RWPE2 (cell line): ENCODE results near the gene CTXN1.
A peak's percentile ranks its signal among the peaks of the same experiment; 100 is the strongest.

Experiments
- ATAC-seq: fragments of 200-7000 bp; cut with Tn5 transposase; 3 replicates; pipeline ENCODE4 v1.9.1; 2021; ENCODE audit warnings: low read depth
- DNase-seq: peaks from one replicate; pipeline ENCODE4 v3.0.0-alpha.2; 2020; ENCODE audit warnings: low spot score
- H3K27ac ChIP-seq: fragments of 450-650 bp; 2 replicates; pipeline ENCODE4 v1.5.1; 2017; ENCODE audit warnings: mild to moderate bottlenecking; ENCODE audit not compliant: poor library complexity, severe bottlenecking
- H3K27me3 ChIP-seq: fragments of 250-450 bp; sonication (Bioruptor Pico); 2 replicates; pipeline ENCODE4 v1.5.1; 2021; ENCODE audit warnings: mild to moderate bottlenecking, moderate library complexity; ENCODE audit not compliant: insufficient read depth, poor library complexity, severe bottlenecking
- H3K36me3 ChIP-seq: fragments of 250-450 bp; sonication (Bioruptor Pico); 2 replicates; pipeline ENCODE4 v1.5.1; 2020; ENCODE audit warnings: low read depth, mild to moderate bottlenecking, moderate library complexity
- H3K4me1 ChIP-seq: fragments of 250-450 bp; sonication (Bioruptor Pico); 2 replicates; pipeline ENCODE4 v1.5.1; 2021; ENCODE audit warnings: mild to moderate bottlenecking, moderate library complexity; ENCODE audit not compliant: insufficient read depth, poor library complexity, severe bottlenecking
- H3K4me3 ChIP-seq: fragments of 250-450 bp; sonication (Bioruptor Pico); 2 replicates; pipeline ENCODE4 v1.5.1; 2021; ENCODE audit warnings: mild to moderate bottlenecking, moderate library complexity; ENCODE audit not compliant: severe bottlenecking
- H3K9me3 ChIP-seq: fragments of 250-450 bp; sonication (Bioruptor Pico); 2 replicates; pipeline ENCODE4 v1.5.1; 2021; ENCODE audit warnings: mild to moderate bottlenecking, moderate library complexity; ENCODE audit not compliant: severe bottlenecking
- TF ChIP-seq, protein P1 (sequence below): fragments of 450-650 bp; IDR thresholded peaks from one replicate; pipeline ENCODE4 v1.5.1; 2017; ENCODE audit warnings: mild to moderate bottlenecking, moderate library complexity; ENCODE audit not compliant: poor library complexity, severe bottlenecking

The CTXN1 gene

DNA sequence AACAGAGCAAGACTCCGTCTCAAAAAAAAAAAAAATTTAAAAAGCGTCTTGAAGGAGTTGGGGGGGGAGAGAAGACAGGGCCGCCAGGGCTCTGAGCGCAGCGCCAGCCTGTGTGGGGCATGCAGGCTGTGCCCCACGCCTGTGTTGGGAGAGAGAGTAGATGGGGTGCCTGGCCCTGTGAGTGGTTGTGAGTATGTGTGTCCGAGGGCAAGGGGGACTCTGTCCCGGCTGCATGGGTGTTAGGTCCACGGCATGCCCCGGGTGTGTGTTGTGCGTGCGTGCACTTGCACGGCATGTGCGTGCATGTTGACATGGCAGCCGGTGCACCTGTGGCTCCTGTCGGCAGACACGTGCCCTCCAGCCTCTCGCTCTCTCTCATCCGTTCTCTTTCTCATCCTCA lies 18.8 kb downstream of the CTXN1 start:
- TF ChIP-seq, protein P1, sequence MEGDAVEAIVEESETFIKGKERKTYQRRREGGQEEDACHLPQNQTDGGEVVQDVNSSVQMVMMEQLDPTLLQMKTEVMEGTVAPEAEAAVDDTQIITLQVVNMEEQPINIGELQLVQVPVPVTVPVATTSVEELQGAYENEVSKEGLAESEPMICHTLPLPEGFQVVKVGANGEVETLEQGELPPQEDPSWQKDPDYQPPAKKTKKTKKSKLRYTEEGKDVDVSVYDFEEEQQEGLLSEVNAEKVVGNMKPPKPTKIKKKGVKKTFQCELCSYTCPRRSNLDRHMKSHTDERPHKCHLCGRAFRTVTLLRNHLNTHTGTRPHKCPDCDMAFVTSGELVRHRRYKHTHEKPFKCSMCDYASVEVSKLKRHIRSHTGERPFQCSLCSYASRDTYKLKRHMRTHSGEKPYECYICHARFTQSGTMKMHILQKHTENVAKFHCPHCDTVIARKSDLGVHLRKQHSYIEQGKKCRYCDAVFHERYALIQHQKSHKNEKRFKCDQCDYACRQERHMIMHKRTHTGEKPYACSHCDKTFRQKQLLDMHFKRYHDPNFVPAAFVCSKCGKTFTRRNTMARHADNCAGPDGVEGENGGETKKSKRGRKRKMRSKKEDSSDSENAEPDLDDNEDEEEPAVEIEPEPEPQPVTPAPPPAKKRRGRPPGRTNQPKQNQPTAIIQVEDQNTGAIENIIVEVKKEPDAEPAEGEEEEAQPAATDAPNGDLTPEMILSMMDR = no peak
- peak; percentile 61 for DNase-seq

DNA sequence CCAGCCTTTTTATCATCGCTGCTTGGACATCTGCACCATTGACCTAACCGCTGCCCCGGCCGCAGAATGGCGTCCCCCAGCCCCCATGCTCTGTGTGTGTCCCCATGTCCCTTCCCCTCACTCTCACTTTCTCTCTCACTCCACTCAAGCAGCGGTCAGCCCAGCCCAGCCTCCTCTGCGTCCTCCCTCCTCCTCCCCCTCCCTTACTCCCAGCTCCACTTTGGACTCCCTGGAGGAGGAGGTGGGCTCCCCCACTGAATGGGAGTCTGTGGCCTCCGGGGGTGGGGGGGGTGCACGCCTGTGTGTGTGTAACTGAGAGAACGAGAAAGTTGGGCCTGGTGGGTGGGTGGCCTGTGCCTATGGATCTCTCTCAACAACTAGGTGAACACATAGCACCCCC lies 20.1 kb downstream of the CTXN1 start:
- Histone ChIP-seq H3K27me3 (no peaks in the 10 kb centered on the region), H3K4me3 (no peak overlapping the region), H3K27ac (no peak overlapping the region), H3K4me1 (peaks cover 13% of the 10 kb centered on the region), H3K36me3 (peaks cover 22% of the 10 kb centered on the region), H3K9me3 (no peaks in the 10 kb centered on the region)
- TF ChIP-seq, protein P1 = no peak
- ATAC-seq (no peak), DNase-seq (no peak)

More for the DNA sequence above, 18.8 kb downstream of the CTXN1 start:
- H3K4me3 ChIP-seq = no peak overlapping the region
- H3K4me1 ChIP-seq = peaks cover 8% of the 10 kb centered on the region
- no peaks in the 10 kb centered on the region for H3K9me3 ChIP-seq
- ATAC-seq = no peak
- no peaks in the 10 kb centered on the region for H3K27me3 ChIP-seq
- H3K27ac ChIP-seq = no peak overlapping the region
- peaks cover 32% of the 10 kb centered on the region for H3K36me3 ChIP-seq

DNA sequence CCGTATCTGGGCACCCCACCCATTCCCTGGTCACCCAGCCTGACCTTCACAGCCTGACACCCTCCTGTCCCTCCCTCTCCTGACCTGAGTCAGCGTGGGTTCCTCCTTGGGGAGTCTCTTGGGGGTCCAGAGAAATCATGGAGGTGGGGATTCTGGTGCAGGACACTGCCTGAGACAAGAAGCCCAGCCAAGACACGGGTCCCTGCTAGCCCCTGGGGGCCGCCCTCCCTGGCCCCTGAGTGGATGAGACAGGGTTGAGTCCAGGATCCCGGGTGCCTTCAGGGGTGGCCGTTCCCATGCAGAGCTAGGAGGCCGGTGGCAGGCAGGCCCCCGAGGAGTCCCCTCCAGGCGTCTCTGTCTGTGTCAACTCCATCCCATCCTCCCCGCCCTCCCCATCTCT lies 20.7 kb downstream of the CTXN1 start:
- ATAC-seq = no peak
- Histone ChIP-seq H3K27me3 (no peaks in the 10 kb centered on the region), H3K4me1 (peaks cover 13% of the 10 kb centered on the region), H3K36me3 (peaks cover 17% of the 10 kb centered on the region), H3K27ac (peak overlapping the region; percentile 67), H3K4me3 (no peak overlapping the region), H3K9me3 (no peaks in the 10 kb centered on the region)
- peak; percentile 50 for DNase-seq
- TF ChIP-seq, protein P1 = no peak

DNA sequence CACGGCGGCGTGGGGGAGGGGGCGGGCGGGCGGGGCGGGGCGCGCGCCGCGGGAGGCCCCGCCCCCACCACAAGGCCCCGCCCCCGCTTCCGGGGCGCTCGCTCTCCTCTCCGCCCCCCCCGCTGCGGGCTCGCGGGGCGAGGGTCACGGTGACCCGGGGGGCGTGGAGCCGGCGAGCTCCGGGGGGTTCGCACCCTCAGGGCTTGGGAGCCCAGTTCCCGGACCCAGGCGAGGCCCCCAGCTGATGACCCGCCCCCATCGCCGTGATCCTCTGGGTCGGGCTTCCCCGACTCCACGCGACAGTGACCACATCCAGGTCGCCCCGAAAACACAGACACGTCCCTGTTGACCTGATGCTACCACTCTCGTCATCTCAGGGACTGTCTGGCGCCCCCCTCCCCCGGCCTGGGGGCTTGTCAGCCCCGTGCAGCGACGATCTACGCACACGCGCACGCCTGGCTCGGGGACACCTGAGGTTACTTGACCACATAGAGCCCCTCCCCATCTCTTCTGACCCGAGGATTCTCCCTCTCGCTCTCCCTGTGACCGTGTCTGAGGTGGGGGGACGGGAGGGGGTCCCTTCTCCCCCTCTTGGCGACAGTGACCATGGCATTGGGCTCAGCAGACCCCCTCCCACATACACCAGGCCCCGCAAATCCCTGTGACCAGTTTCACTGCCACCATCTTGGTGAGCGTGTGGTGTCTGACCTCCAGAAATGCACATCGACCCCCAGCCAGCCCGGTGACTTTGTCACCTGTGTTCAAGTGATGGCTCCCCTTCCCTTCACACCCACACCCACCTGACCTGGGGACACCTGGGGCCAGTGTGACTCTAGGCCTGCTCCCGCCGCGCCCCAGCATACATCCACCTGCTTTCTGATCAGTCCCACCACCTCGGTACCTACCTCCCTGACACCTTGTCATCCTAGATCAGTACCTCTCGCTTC lies 21.6 kb downstream of the CTXN1 start:
- H3K36me3 ChIP-seq = peaks cover 18% of the 10 kb centered on the region
- no peaks in the 10 kb centered on the region for H3K27me3 ChIP-seq
- no peaks in the 10 kb centered on the region for H3K9me3 ChIP-seq
- DNase-seq = peak; percentile 41
- ATAC-seq = no peak
- TF ChIP-seq, protein P1 = no peak
- H3K4me1 ChIP-seq = peaks cover 13% of the 10 kb centered on the region
- peak overlapping the region; percentile 67 for H3K27ac ChIP-seq
- H3K4me3 ChIP-seq = peak overlapping the region; percentile 75
